Ovary (tissue), 9 donors: ENCODE measurements around the gene SHC3. TPM values are rescaled to one million over a fixed set of nuclear protein-coding genes. Genes with fewer than 3 reads are reported as not detected.

Source experiments
- DNase-seq, 5 donors: peaks; one replicate each; pipeline ENCODE4 v3.0.0-alpha.2; 2019 to 2020
- H3K27ac ChIP-seq, 2 donors: fragments of 200-600 bp; one replicate each; pipeline versions ENCODE4 v1.5.1 to v1.8.0; 2019 to 2022
- H3K27me3 ChIP-seq: fragments of 200-600 bp; one replicate; pipeline ENCODE4 v1.8.0; 2022
- H3K36me3 ChIP-seq: fragments of 200-600 bp; sonication (generic); one replicate; pipeline ENCODE4 v1.5.1; 2019
- H3K4me1 ChIP-seq: one replicate; pipeline ENCODE4 v1.8.1; 2013; ENCODE audit warnings: mild to moderate bottlenecking, moderate library complexity; ENCODE audit not compliant: insufficient read depth
- H3K4me3 ChIP-seq: fragments of 200-600 bp; sonication (generic); one replicate; pipeline ENCODE4 v1.5.1; 2017
- H3K9me3 ChIP-seq, 2 donors: fragments of 200-600 bp in 1 of 2; sonication (generic) in 1 of 2; one replicate each; pipeline versions ENCODE4 v1.5.1 to v1.8.1; 2013 to 2019; ENCODE audit warnings: mild to moderate bottlenecking in 1 of 2, moderate library complexity in 1 of 2
- EP300 ChIP-seq: sonication (generic); formaldehyde crosslinking; IDR thresholded peaks from one replicate; pipeline ENCODE4 v1.6.1; 2017; ENCODE audit warnings: antibody characterized with exemption
- POLR2A ChIP-seq: fragments of 450-650 bp; IDR thresholded peaks from one replicate; pipeline ENCODE4 v1.6.1; 2017; ENCODE audit warnings: antibody characterized with exemption, mild to moderate bottlenecking, moderate library complexity
- WGBS, 3 donors: extraction: QIAGEN DNeasy Blood & Tissue Kit in 1 of 3; methylation state at CpG; one replicate each; pipeline versions ENCODE4 v1.1.5 to v1.1.7; 2013 to 2017; 5-methylcytosine and 5-hydroxymethylcytosine counted together
- intact Hi-C, 4 donors: fragments of 100-400 bp; cut with DNase I; formaldehyde crosslinking; loops; one replicate each; pipeline versions ENCODE4 v1.11.0 to v1.15.1; 2022 to 2023
- polyA plus RNA-seq, 2 donors: library from polyadenylated mRNA; stranded (reverse); fragments of 200-250 nt in 1 of 2; fragments of 350-450 nt in 1 of 2; fragmentation: Illumina TruSeq in 1 of 2; extraction: RNeasy Lipid Tissue Mini Kit (QIAGEN cat#74804) in 1 of 2; gene quantifications; one replicate each; pipeline ENCODE4 v1.2.3, GENCODE V29; 2013 to 2014
- total RNA-seq, 7 donors: library from RNA; depleted of rRNA in 2 of 7; stranded (reverse); fragments of >200 nt in 2 of 7; fragmentation: NEBNext Ultra II Directional in 3 of 7; extraction: Animal tissue kit (Norgen Biotek cat#: 25700) in 3 of 7; gene quantifications; one replicate each; pipeline versions ENCODE4 v1.1.0 to v1.2.4, GENCODE V29; 2016 to 2023
- TF ChIP-seq, protein P1 (sequence below), 3 donors: fragments of 450-650 bp in 2 of 3; fragments of 200-600 bp in 1 of 3; IDR thresholded peaks; one replicate each; pipeline versions ENCODE4 v1.5.1 to v1.8.0; 2016 to 2022; ENCODE audit warnings: antibody characterized with exemption in 3 of 3, mild to moderate bottlenecking in 1 of 3
- donor health status: DM: no; HTN: no; CAD: no; lungs with moderate emphysema.
- donor health status: DM: no; HTN: no; CAD: no.
- donor health status: Bipolar disorder and iron deficiency.
- donor health status: DM: yes; HTN: yes; CAD: no.
- donor health status: DM: no; HTN: no; CAD: no.
- donor health status: DM: yes; HTN: yes; CAD: no.

SHC3 gene
- total and polyA plus RNA-seq, 9 donors, result 0.05 to 1.0 (median 0.46) TPM

DNA sequence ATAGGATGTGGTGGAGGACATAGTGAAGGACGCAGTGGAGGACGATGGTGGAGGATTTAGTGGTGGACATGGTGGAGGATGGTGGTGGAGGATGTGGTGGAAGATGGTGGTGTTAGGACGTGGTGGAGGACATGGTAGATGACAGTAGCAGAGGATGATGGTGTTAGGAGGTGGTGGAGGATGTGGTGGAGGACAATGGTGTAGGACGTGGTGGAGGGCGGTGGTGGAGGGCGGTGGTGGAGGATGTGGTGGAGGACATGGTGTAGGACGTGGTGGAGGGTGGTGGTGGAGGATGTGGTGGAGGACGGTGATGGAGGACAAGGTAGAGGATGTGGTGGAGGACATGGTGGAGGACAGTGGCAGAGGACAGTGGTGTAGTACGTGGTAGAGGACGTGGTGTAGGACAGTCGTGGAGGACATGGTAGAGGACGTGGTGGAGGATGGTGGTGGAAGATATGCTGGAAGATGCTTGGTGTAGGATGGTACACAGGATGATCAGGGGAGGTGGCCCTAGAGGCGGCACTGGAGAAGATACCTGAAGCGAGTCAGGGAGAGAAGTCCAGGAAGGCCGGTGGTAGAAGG lies 118.6 kb downstream of the SHC3 start:
- intact Hi-C loops, result no loop called here
- no peaks in the 10 kb centered on the region for H3K9me3 ChIP-seq
- no peaks in the 10 kb centered on the region for H3K27me3 ChIP-seq
- DNase-seq, result no peak
- TF ChIP-seq EP300, result no peak
- TF ChIP-seq, protein P1, sequence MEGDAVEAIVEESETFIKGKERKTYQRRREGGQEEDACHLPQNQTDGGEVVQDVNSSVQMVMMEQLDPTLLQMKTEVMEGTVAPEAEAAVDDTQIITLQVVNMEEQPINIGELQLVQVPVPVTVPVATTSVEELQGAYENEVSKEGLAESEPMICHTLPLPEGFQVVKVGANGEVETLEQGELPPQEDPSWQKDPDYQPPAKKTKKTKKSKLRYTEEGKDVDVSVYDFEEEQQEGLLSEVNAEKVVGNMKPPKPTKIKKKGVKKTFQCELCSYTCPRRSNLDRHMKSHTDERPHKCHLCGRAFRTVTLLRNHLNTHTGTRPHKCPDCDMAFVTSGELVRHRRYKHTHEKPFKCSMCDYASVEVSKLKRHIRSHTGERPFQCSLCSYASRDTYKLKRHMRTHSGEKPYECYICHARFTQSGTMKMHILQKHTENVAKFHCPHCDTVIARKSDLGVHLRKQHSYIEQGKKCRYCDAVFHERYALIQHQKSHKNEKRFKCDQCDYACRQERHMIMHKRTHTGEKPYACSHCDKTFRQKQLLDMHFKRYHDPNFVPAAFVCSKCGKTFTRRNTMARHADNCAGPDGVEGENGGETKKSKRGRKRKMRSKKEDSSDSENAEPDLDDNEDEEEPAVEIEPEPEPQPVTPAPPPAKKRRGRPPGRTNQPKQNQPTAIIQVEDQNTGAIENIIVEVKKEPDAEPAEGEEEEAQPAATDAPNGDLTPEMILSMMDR (IDR thresholded peaks at IDR 0.05), result no peak
- TF ChIP-seq POLR2A, result no peak
- H3K4me3 ChIP-seq, result no peak overlapping the region
- no peaks in the 10 kb centered on the region for H3K4me1 ChIP-seq
- no peak overlapping the region for H3K27ac ChIP-seq
- H3K36me3 ChIP-seq, result no peaks in the 10 kb centered on the region
- 88 to 94% (median 89%) methylated on average over 14 to 15 of the region's 15 CpGs for WGBS, 3 donors

DNA sequence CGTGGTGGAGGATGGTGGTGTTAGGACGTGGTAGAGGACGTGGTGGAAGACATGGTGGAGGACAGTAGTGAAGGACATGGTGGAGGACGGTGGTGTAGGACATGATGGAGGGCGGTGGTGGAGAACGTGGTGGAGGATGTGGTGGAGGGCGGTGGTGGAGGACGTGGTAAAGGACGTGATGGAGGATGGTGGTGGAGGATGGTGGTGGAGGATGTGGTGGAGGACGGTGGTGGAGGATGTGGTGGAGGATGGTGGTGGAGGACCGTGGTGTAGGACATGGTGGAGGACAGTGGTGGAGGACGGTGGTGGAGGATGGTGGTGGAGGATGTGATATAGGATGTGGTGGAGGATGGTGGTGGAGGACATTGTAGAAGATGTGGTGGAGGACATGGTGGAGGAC lies 119.7 kb downstream of the SHC3 start:
- no peaks in the 10 kb centered on the region for H3K27me3 ChIP-seq
- TF ChIP-seq, protein P1 (IDR thresholded peaks at IDR 0.05), result no peak
- TF ChIP-seq POLR2A (no peak), EP300 (no peak)
- 91 to 96% (median 92%) methylated on average over 12 of the region's 12 CpGs for WGBS, 3 donors
- no peaks in the 10 kb centered on the region for H3K36me3 ChIP-seq
- H3K9me3 ChIP-seq, result no peaks in the 10 kb centered on the region
- H3K4me1 ChIP-seq, result no peaks in the 10 kb centered on the region
- no peak overlapping the region for H3K4me3 ChIP-seq
- intact Hi-C loops, result no loop called here
- H3K27ac ChIP-seq, result no peak overlapping the region
- no peak for DNase-seq

DNA sequence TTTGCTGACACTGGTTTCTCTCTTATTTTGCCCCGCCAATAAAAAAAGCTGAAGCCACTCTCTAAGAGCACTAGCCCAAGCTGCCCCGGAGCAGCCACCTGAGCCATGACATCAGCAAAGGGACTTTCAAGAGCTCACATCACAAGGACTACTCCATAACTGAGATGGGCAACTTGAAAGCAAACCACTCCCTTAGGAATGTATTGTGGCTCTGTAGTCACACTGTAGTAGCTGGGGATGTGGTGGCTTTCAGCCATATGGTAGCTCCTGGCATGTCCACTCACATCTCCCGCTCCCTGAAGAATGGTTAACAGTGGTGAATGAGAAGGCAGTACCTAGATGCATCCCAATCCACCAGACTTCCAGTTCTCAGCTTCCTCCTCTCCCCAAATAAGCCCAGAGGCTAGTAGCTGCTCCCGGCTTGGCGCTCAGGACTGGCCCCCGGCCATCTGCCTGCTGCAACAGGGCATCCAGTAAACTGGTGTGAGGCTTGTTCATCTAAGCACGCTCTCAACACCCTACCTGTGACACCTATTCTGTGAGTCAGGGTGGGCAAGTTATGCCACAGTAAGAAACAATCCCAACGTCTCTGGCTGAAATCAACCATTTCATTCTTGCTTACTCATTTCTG lies 123.6 kb downstream of the SHC3 start:
- WGBS, 3 donors, result 94 to 95% (median 95%) methylated on average over 8 of the region's 8 CpGs
- intact Hi-C loops, result no loop called here
- no peaks in the 10 kb centered on the region for H3K9me3 ChIP-seq
- H3K27ac ChIP-seq, result no peak overlapping the region
- no peak for TF ChIP-seq POLR2A
- TF ChIP-seq EP300, result no peak
- TF ChIP-seq, protein P1 (IDR thresholded peaks at IDR 0.05), result no peak
- H3K36me3 ChIP-seq, result no peaks in the 10 kb centered on the region
- H3K4me3 ChIP-seq, result no peak overlapping the region
- no peak for DNase-seq
- H3K4me1 ChIP-seq, result no peaks in the 10 kb centered on the region
- H3K27me3 ChIP-seq, result no peaks in the 10 kb centered on the region

DNA sequence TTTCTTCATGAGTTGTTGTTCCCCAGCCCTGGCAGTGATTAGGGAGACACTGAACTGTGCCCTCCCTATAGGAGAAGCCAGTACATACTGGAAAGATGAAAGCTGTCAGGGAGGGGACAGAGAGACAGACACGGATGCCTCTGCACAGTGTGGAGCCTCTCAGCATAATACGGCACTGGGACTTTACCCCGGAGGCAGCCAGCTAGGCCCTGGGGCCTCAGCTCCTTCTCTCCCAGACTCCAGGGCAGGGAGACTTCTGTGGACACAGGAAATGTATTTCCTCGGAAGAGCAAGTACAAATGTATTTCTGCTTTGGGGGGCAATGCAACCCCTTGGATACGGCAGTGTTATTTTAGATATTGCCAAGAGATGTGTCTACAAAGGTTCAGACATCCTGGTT lies 125.3 kb downstream of the SHC3 start:
- no peaks in the 10 kb centered on the region for H3K27me3 ChIP-seq
- H3K4me3 ChIP-seq, result no peak overlapping the region
- no peaks in the 10 kb centered on the region for H3K36me3 ChIP-seq
- DNase-seq, result no peak
- no peaks in the 10 kb centered on the region for H3K4me1 ChIP-seq
- WGBS, 3 donors, result 87 to 97% (median 89%) methylated on average over 5 of the region's 5 CpGs
- TF ChIP-seq POLR2A (no peak), EP300 (no peak)
- TF ChIP-seq, protein P1 (IDR thresholded peaks at IDR 0.05), result no peak
- intact Hi-C loops, result no loop called here
- no peak overlapping the region for H3K27ac ChIP-seq
- H3K9me3 ChIP-seq, result no peaks in the 10 kb centered on the region
